Subcutaneous abdominal adipose tissue (tissue), 5 donors: ENCODE measurements around the gene MCAM.

ENCODE experiments used
- H3K27ac ChIP-seq: one replicate; pipeline ENCODE4 v1.7.0; 2013; ENCODE audit warnings: low read depth, mild to moderate bottlenecking, inconsistent platforms, low read length, moderate library complexity
- H3K27me3 ChIP-seq, 5 donors: one replicate each; pipeline ENCODE4 v1.7.0; 2013; ENCODE audit warnings: low read length in 5 of 5, inconsistent platforms in 1 of 5; ENCODE audit not compliant: control insufficient read depth in 5 of 5, insufficient read depth in 4 of 5
- H3K36me3 ChIP-seq, 5 donors: one replicate each; pipeline ENCODE4 v1.7.0; 2013; ENCODE audit warnings: low read length in 5 of 5; ENCODE audit not compliant: control insufficient read depth in 5 of 5, insufficient read depth in 5 of 5
- H3K4me1 ChIP-seq, 5 donors: one replicate each; pipeline ENCODE4 v1.7.0; 2013; ENCODE audit warnings: low read length in 5 of 5, mild to moderate bottlenecking in 3 of 5, moderate library complexity in 1 of 5; ENCODE audit not compliant: control insufficient read depth in 5 of 5, insufficient read depth in 5 of 5
- H3K4me3 ChIP-seq, 5 donors: one replicate each; pipeline ENCODE4 v1.7.0; 2013; ENCODE audit warnings: low read length in 5 of 5, low read depth in 1 of 5
- H3K9ac ChIP-seq, 5 donors: one replicate each; pipeline ENCODE4 v1.7.0; 2013; ENCODE audit warnings: low read length in 5 of 5, mild to moderate bottlenecking in 4 of 5, moderate library complexity in 3 of 5
- H3K9me3 ChIP-seq, 5 donors: one replicate each; pipeline ENCODE4 v1.7.0; 2013; ENCODE audit warnings: low read length in 5 of 5; ENCODE audit not compliant: control insufficient read depth in 5 of 5
- donor health status: healthy.
- donor health status: healthy.
- donor health status: healthy.
- donor health status: healthy.
- donor health status: healthy.

MCAM gene

GRCh38 chr11:119307974-119308373, 9.0 kb downstream of the MCAM start:
- H3K27me3 ChIP-seq = no peaks in the 10 kb centered on the region
- peak overlapping the region; percentile 85 for H3K27ac ChIP-seq
- H3K36me3 ChIP-seq = peaks cover 7 to 75% (median 69%) of the 10 kb centered on the region in 5 donors
- no peaks in the 10 kb centered on the region for H3K9me3 ChIP-seq
- no peak overlapping the region for H3K4me3 ChIP-seq
- H3K4me1 ChIP-seq = peaks cover 11 to 78% (median 62%) of the 10 kb centered on the region in 5 donors
- H3K9ac ChIP-seq = no peak overlapping the region

- Histone ChIP-seq H3K4me1 (peaks cover 11 to 70% (median 55%) of the 10 kb centered on the region in 5 donors), H3K9ac (peak overlapping the region in 2 of 5 donors; percentile 49 to 64), H3K27ac (peak overlapping the region; percentile 85), H3K9me3 (no peaks in the 10 kb centered on the region), H3K27me3 (no peaks in the 10 kb centered on the region), H3K4me3 (no peak overlapping the region), H3K36me3 (peaks cover 7 to 74% (median 66%) of the 10 kb centered on the region in 5 donors)
These were observed 9.7 kb downstream of the MCAM start for GRCh38 chr11:119307219-119307618.

GRCh38 chr11:119306373-119306890, 10.5 kb downstream of the MCAM start:
- Histone ChIP-seq H3K4me1 (peaks cover 11 to 64% (median 51%) of the 10 kb centered on the region in 5 donors), H3K9me3 (no peaks in the 10 kb centered on the region)

GRCh38 chr11:119305556-119306372, 11.2 kb downstream of the MCAM start:
- H3K9ac ChIP-seq = peak overlapping the region in 3 of 5 donors; percentile 14 to 34 (median 21)
- H3K4me3 ChIP-seq = peak overlapping the region in 2 of 5 donors; percentile 3 to 40
- peaks cover 9 to 74% (median 62%) of the 10 kb centered on the region in 5 donors for H3K36me3 ChIP-seq
- peaks cover 9 to 59% (median 52%) of the 10 kb centered on the region in 5 donors for H3K4me1 ChIP-seq
- H3K27ac ChIP-seq = peak overlapping the region; percentile 85
- no peaks in the 10 kb centered on the region for H3K9me3 ChIP-seq
- H3K27me3 ChIP-seq = no peaks in the 10 kb centered on the region

More at GRCh38 chr11:119306373-119306890, 10.5 kb downstream of the MCAM start:
- peak overlapping the region; percentile 85 for H3K27ac ChIP-seq
- peak overlapping the region in 2 of 5 donors; percentile 3 to 40 for H3K4me3 ChIP-seq
- H3K9ac ChIP-seq = peak overlapping the region in 3 of 5 donors; percentile 14 to 30 (median 21)
- no peaks in the 10 kb centered on the region for H3K27me3 ChIP-seq
- peaks cover 9 to 74% (median 65%) of the 10 kb centered on the region in 5 donors for H3K36me3 ChIP-seq

- H3K27me3 ChIP-seq = no peaks in the 10 kb centered on the region
- peaks cover 15 to 76% (median 60%) of the 10 kb centered on the region in 5 donors for H3K36me3 ChIP-seq
- no peaks in the 10 kb centered on the region for H3K9me3 ChIP-seq
- H3K9ac ChIP-seq = no peak overlapping the region
- H3K4me3 ChIP-seq = no peak overlapping the region
- peaks cover 13 to 59% (median 51%) of the 10 kb centered on the region in 5 donors for H3K4me1 ChIP-seq
- H3K27ac ChIP-seq = no peak overlapping the region
These were observed 13.7 kb downstream of the MCAM start for GRCh38 chr11:119303227-119303718.

- H3K4me1 ChIP-seq = peaks cover 5 to 59% (median 39%) of the 10 kb centered on the region in 5 donors
- peaks cover 21 to 81% (median 69%) of the 10 kb centered on the region in 5 donors for H3K36me3 ChIP-seq
These were observed 16.5 kb downstream of the MCAM start for GRCh38 chr11:119300198-119300964.

GRCh38 chr11:119299416-119299815, 17.5 kb downstream of the MCAM start:
- Histone ChIP-seq H3K9ac (peak overlapping the region in 1 of 5 donors; percentile 11), H3K4me1 (peaks cover 5 to 64% (median 40%) of the 10 kb centered on the region in 5 donors), H3K9me3 (no peaks in the 10 kb centered on the region), H3K27me3 (no peaks in the 10 kb centered on the region), H3K4me3 (no peak overlapping the region), H3K27ac (peak overlapping the region; percentile 56), H3K36me3 (peaks cover 21 to 75% (median 64%) of the 10 kb centered on the region in 5 donors)

More at GRCh38 chr11:119300198-119300964, 16.5 kb downstream of the MCAM start:
- no peak overlapping the region for H3K4me3 ChIP-seq
- H3K27me3 ChIP-seq = no peaks in the 10 kb centered on the region
- peak overlapping the region; percentile 56 for H3K27ac ChIP-seq
- no peaks in the 10 kb centered on the region for H3K9me3 ChIP-seq
- no peak overlapping the region for H3K9ac ChIP-seq

- H3K9ac ChIP-seq = no peak overlapping the region
- H3K4me1 ChIP-seq = peaks cover 5 to 66% (median 40%) of the 10 kb centered on the region in 5 donors
- H3K36me3 ChIP-seq = peaks cover 21 to 69% (median 57%) of the 10 kb centered on the region in 5 donors
- no peaks in the 10 kb centered on the region for H3K27me3 ChIP-seq
- H3K4me3 ChIP-seq = no peak overlapping the region
- H3K27ac ChIP-seq = peak overlapping the region; percentile 79
- no peaks in the 10 kb centered on the region for H3K9me3 ChIP-seq
These were observed 18.2 kb downstream of the MCAM start for GRCh38 chr11:119298726-119299125.

GRCh38 chr11:119297938-119298337, 19.0 kb downstream of the MCAM start:
- no peaks in the 10 kb centered on the region for H3K9me3 ChIP-seq
- H3K27ac ChIP-seq = peak overlapping the region; percentile 79
- H3K4me3 ChIP-seq = no peak overlapping the region
- H3K27me3 ChIP-seq = no peaks in the 10 kb centered on the region
- no peak overlapping the region for H3K9ac ChIP-seq
- peaks cover 5 to 66% (median 40%) of the 10 kb centered on the region in 5 donors for H3K4me1 ChIP-seq
- H3K36me3 ChIP-seq = peaks cover 14 to 66% (median 51%) of the 10 kb centered on the region in 5 donors
